BLaER1 (cell line): Measurements from ENCODE around the gene PKMYT1.

ENCODE experiments used
- H3K27ac ChIP-seq: shearing (Covaris generic); formaldehyde crosslinking; 2 replicates; pipeline ENCODE4 v1.8.1; 2022
- H3K27me3 ChIP-seq: shearing (Covaris generic); formaldehyde crosslinking; 2 replicates; pipeline ENCODE4 v1.8.1; 2022
- H3K36me3 ChIP-seq: shearing (Covaris generic); formaldehyde crosslinking; 2 replicates; pipeline ENCODE4 v1.8.1; 2022
- H3K4me1 ChIP-seq: shearing (Covaris generic); formaldehyde crosslinking; 2 replicates; pipeline ENCODE4 v1.8.1; 2022
- H3K4me2 ChIP-seq: shearing (Covaris generic); formaldehyde crosslinking; 2 replicates; pipeline ENCODE4 v1.8.1; 2022
- H3K4me3 ChIP-seq: shearing (Covaris generic); formaldehyde crosslinking; 2 replicates; pipeline ENCODE4 v1.8.1; 2022
- H3K9ac ChIP-seq: shearing (Covaris generic); formaldehyde crosslinking; 2 replicates; pipeline ENCODE4 v1.8.1; 2022
- H3K9me3 ChIP-seq: shearing (Covaris generic); formaldehyde crosslinking; 2 replicates; pipeline ENCODE4 v1.8.1; 2022
- H4K20me1 ChIP-seq: shearing (Covaris generic); formaldehyde crosslinking; 2 replicates; pipeline ENCODE4 v1.8.1; 2022
- Cebpa-rat ChIP-seq: shearing (Covaris generic); IDR thresholded peaks from 2 replicates; pipeline ENCODE4 v1.8.1; 2022

The PKMYT1 gene

GRCh38 chr16:2975161-2975795 lies 5.0 kb downstream of the PKMYT1 start:
- Histone ChIP-seq H3K4me1 (peaks cover 96% of the 10 kb centered on the region), H3K4me2 (peak overlapping the region; percentile 97), H3K4me3 (peak overlapping the region; percentile 93), H3K27me3 (no peaks in the 10 kb centered on the region), H3K36me3 (peaks cover 46% of the 10 kb centered on the region), H3K9me3 (no peaks in the 10 kb centered on the region), H4K20me1 (peaks cover 71% of the 10 kb centered on the region), H3K9ac (peak overlapping the region; percentile 92), H3K27ac (peak overlapping the region; percentile 91; the same call in 1 of the 2 replicates)
- TF ChIP-seq Cebpa-rat, result no peak

GRCh38 chr16:2974319-2975056 lies 5.8 kb downstream of the PKMYT1 start:
- H3K27ac ChIP-seq, result peak overlapping the region; percentile 91
- peaks cover 46% of the 10 kb centered on the region for H3K36me3 ChIP-seq
- TF ChIP-seq Cebpa-rat, result no peak
- peak overlapping the region; percentile 92 for H3K9ac ChIP-seq
- peak overlapping the region; percentile 93 for H3K4me3 ChIP-seq
- peaks cover 93% of the 10 kb centered on the region for H3K4me1 ChIP-seq
- no peaks in the 10 kb centered on the region for H3K27me3 ChIP-seq
- H3K9me3 ChIP-seq, result no peaks in the 10 kb centered on the region
- H4K20me1 ChIP-seq, result peaks cover 77% of the 10 kb centered on the region
- peak overlapping the region; percentile 97 for H3K4me2 ChIP-seq

GRCh38 chr16:2973605-2974318 lies 6.5 kb downstream of the PKMYT1 start:
- peaks cover 46% of the 10 kb centered on the region for H3K36me3 ChIP-seq
- H3K27ac ChIP-seq, result peak overlapping the region; percentile 91
- no peaks in the 10 kb centered on the region for H3K27me3 ChIP-seq
- peak overlapping the region; percentile 97 for H3K4me2 ChIP-seq
- peak overlapping the region; percentile 92 for H3K9ac ChIP-seq
- H3K9me3 ChIP-seq, result no peaks in the 10 kb centered on the region
- peaks cover 87% of the 10 kb centered on the region for H3K4me1 ChIP-seq
- H3K4me3 ChIP-seq, result peak overlapping the region; percentile 93
- H4K20me1 ChIP-seq, result peaks cover 78% of the 10 kb centered on the region
- TF ChIP-seq Cebpa-rat, result no peak

- peak overlapping the region; percentile 91 for H3K27ac ChIP-seq
- TF ChIP-seq Cebpa-rat, result no peak
- peaks cover 84% of the 10 kb centered on the region for H4K20me1 ChIP-seq
- peaks cover 43% of the 10 kb centered on the region for H3K36me3 ChIP-seq
- H3K4me2 ChIP-seq, result peak overlapping the region; percentile 97
- H3K9ac ChIP-seq, result peak overlapping the region; percentile 92
- H3K27me3 ChIP-seq, result no peaks in the 10 kb centered on the region
- peak overlapping the region; percentile 93 for H3K4me3 ChIP-seq
- peaks cover 87% of the 10 kb centered on the region for H3K4me1 ChIP-seq
- H3K9me3 ChIP-seq, result no peaks in the 10 kb centered on the region
Observed at GRCh38 chr16:2973093-2973492, 7.2 kb downstream of the PKMYT1 start.

GRCh38 chr16:2971985-2972784 lies 8.1 kb downstream of the PKMYT1 start:
- H3K27me3 ChIP-seq, result no peaks in the 10 kb centered on the region
- TF ChIP-seq Cebpa-rat, result no peak
- peak overlapping the region; percentile 92 for H3K9ac ChIP-seq
- H4K20me1 ChIP-seq, result peaks cover 87% of the 10 kb centered on the region
- H3K4me2 ChIP-seq, result peak overlapping the region; percentile 97
- H3K36me3 ChIP-seq, result peaks cover 43% of the 10 kb centered on the region
- H3K4me3 ChIP-seq, result peak overlapping the region; percentile 93
- H3K4me1 ChIP-seq, result peaks cover 87% of the 10 kb centered on the region
- no peaks in the 10 kb centered on the region for H3K9me3 ChIP-seq
- peak overlapping the region; percentile 91 for H3K27ac ChIP-seq

- Histone ChIP-seq H3K36me3 (peaks cover 42% of the 10 kb centered on the region), H3K4me1 (peaks cover 79% of the 10 kb centered on the region), H3K9ac (peak overlapping the region; percentile 92), H3K4me2 (peak overlapping the region; percentile 97), H3K27me3 (no peaks in the 10 kb centered on the region), H3K27ac (peak overlapping the region; percentile 91), H3K4me3 (peak overlapping the region; percentile 93), H3K9me3 (no peaks in the 10 kb centered on the region), H4K20me1 (peaks cover 87% of the 10 kb centered on the region)
- TF ChIP-seq Cebpa-rat, result no peak
Observed at GRCh38 chr16:2971134-2971984, 8.9 kb downstream of the PKMYT1 start.

GRCh38 chr16:2970563-2970962 lies 9.7 kb downstream of the PKMYT1 start:
- H3K4me2 ChIP-seq, result peak overlapping the region; percentile 97
- peaks cover 79% of the 10 kb centered on the region for H3K4me1 ChIP-seq
- peaks cover 35% of the 10 kb centered on the region for H3K36me3 ChIP-seq
- peak overlapping the region; percentile 91 for H3K27ac ChIP-seq
- no peaks in the 10 kb centered on the region for H3K27me3 ChIP-seq
- no peak for TF ChIP-seq Cebpa-rat
- peaks cover 88% of the 10 kb centered on the region for H4K20me1 ChIP-seq
- peak overlapping the region; percentile 92 for H3K9ac ChIP-seq
- no peaks in the 10 kb centered on the region for H3K9me3 ChIP-seq
- H3K4me3 ChIP-seq, result peak overlapping the region; percentile 93

- peaks cover 77% of the 10 kb centered on the region for H3K4me1 ChIP-seq
- H3K4me2 ChIP-seq, result peak overlapping the region; percentile 97
- H4K20me1 ChIP-seq, result peaks cover 86% of the 10 kb centered on the region
- no peaks in the 10 kb centered on the region for H3K27me3 ChIP-seq
- H3K36me3 ChIP-seq, result peaks cover 28% of the 10 kb centered on the region
- no peak for TF ChIP-seq Cebpa-rat
- H3K9me3 ChIP-seq, result no peaks in the 10 kb centered on the region
- H3K27ac ChIP-seq, result peak overlapping the region; percentile 91
- H3K9ac ChIP-seq, result peak overlapping the region; percentile 92
- H3K4me3 ChIP-seq, result peak overlapping the region; percentile 93
Observed at GRCh38 chr16:2969545-2970521, 10.4 kb downstream of the PKMYT1 start.
